Head of caudate nucleus (tissue), 42 donors: Measurements from ENCODE around the gene HIVEP3.
"Not testable (repeated sequence)": the region's sequence is repeated elsewhere in the genome, so short reads cannot be mapped to it uniquely, and the experiment has no call there.

Source experiments
- DNase-seq, 42 donors: peaks; one replicate each; pipeline versions ENCODE4 v3.0.0 to v3.0.0-alpha.2; 2020 to 2021; ENCODE audit warnings: mixed read lengths in 7 of 42
- intact Hi-C: fragments of 100-400 bp; cut with DNase I; formaldehyde crosslinking; loops from one replicate; pipeline ENCODE4 v1.15.0; 2022

Gene HIVEP3

DNA sequence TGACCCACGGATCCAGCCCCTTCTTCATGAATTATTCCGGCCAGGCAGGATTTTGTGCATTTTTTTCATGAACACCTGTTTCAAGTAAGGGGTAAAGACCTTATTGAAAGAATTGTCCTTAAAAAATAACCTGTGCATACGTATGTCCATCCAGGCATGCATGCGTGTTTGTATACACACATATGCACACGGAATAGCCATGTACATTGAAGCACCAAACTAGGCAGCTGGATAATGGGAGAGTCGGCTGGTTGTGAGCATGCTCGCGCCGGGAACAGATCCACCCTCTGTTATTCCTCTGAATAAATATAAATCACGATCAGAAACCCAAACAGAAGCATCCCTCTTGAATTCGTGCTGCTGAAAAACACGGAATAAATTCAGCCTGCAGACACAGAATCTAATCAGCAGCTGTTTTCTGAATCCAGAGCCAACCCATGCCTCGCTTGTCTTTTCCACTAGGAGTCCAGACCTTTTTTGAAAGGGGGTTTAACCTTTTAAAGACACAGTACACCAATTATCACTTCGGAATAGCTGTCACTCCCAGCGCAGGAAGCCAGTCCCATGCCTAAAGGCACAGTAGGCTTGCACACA is at the start of gene HIVEP3:
TSS of gene HIVEP3 (minus strand) at position 473 of the 594 bp plus-strand sequence.
- DNase-seq = peak; percentile 19 to 79 (median 54)
- intact Hi-C loops = no loop called here

DNA sequence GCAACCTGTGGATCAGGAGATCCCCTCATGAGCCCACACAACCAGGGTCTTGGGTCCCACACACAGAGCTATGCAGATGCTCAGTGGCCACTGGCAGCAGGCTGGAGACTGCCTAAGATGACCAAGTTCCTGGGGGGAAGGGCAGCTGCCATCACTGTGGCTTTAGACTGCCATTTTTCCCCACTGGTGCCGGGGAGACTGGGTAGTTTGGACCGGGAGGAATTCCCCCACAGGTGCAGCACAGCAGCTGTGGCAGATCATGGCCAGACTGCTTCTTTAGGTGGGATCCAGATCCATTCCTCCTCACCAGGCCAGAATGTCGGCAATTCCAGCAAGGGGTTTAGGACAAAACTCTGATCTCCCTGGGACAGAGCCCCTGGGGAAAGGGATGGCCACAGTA is 45.7 kb upstream of the HIVEP3 start:
- intact Hi-C loops = no loop called here

DNA sequence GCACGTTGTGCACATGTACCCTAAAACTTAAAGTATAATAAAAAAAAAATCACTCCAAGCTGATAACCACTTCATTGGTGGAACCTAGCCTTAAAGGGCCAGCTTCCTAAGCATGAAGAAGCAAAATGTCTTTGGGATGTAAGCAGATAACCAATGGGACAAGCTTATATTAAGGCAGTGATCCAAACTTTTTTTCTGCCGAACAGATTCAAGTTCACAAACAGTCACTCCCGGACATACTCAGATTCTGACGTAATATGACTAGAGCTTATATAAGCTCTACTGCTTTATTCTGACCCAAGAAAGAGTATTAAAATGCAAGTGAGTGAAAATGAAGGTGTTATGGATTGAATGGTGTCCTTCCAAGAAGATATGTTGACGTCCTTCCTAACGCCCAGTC is 44.9 kb upstream of the HIVEP3 start:
- intact Hi-C loops = no loop called here
- no peak for DNase-seq

More for the DNA sequence above, 45.7 kb upstream of the HIVEP3 start:
- DNase-seq = no peak

DNA sequence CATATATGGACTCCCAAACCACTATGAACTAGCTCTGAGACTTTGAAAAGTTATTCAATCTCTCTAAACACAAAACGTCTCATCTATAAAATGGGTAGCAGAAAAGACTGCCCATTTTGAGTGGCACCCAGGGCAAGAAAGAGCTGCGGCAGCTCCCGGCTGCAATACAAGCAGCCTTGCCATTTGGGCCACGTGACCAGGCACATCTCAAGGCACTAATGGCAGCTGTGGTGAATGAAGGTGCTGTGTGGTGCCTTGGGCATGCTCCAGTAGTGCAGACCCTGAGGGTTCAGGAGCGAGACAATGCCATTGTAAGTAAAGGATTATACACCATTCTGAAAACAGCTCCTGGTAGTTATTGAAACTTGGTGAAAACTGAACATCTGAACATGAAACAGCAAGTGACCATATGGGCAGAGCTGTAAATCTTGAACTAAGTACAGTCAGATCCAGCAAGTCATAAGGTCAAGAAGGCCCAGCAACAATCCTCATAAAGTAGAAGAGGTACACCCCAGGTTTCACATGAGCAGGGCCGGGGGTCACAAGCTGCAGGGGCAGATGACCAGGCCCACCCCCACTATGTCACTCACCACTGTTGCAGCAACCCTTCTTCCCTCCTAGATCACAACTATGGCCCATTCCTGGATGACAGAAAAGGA is 39.4 kb upstream of the HIVEP3 start:
- no peak for DNase-seq
- intact Hi-C loops = no loop called here

DNA sequence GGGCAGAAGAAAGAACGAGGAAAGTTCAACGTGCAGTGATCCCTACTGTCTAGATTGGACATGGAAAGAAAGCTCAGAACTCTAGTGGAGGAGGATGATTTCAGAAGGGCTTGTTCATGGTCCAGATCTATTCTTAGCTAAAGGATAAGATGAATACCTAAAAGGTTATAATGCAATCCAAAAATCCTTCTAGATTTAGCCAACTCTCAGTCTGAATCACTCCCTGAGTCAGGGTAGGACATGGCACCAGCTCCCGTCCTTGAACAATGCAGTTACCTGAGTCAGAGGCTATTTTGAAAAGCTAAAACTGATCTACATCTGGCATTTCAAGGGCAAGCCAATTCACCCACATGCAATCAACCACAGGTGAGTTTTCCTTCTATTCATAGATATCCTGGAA is 38.8 kb upstream of the HIVEP3 start:
- DNase-seq = no peak
- intact Hi-C loops = no loop called here

DNA sequence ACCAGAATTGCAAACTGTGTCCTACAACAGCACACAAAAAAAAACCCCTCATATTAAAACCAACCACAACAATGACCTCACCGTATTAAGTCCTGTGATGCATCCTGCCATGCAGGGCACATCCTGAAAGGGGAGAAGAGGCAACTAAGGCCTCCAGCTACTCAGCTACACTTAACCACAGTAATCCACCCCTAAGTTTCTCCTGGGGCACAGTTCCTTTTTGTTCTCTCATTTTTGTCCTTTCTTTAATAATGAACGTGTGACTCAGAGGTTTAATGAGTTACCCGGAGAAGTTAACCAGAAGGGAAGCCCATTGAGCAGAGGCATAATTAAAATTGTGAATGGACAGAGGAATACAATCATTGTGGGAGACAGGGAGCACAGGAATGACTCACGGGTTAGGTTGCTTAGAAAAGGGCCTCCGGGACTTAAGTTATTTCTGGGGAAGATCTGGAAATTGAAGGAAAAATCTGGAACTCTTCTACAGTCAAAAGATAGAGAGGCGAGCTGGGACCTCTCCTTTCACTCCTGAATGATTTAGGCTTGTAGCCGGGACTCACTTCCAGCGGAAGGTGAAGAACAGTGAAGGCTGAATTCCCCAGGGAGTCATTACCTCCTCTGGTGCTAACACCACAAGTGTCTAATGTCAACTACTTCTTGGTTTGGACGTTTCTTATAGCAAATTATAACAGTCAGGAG is 36.9 kb upstream of the HIVEP3 start:
- peak in 1 of 42 donors; percentile 38 for DNase-seq
- intact Hi-C loops = no loop called here

DNA sequence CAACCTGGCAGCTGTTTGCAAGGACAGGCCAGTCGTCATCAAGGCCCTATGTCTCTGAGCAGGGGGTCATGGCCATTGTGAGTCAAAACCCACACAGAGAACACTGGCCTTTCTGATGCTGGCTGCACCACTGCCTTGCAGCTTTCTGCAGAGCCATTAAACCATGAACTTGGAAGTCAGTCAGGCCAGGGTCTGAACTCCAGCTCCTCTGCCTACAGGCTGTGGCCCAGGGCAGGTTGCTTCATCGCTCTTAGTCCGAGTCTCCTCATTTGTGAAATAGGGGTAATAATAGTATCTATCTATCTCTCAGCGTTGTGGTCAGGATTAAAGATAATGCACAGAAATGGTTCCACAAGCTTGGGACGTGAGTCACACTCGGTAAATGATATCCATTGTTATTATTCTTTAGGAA is 35.8 kb upstream of the HIVEP3 start:
- no peak for DNase-seq
- intact Hi-C loops = no loop called here

DNA sequence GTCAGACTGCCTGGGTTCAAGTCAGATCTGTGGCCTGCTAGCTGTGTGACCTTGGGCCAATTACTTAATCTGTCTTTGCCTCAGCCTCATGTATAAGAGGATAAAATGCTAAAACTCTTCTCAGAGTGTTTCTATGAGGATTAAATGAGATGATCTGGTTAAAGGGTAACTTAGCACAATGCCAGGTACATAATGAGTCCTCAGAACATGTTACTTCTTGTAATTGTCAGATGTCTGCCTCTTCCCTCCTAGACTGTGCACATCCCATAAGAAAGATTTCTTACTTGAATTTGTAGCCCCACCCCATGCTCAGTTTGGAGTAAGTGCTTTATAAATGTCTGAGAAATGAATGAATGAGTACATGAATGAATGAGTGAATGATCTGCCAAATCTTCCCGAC is 34.6 kb upstream of the HIVEP3 start:
- intact Hi-C loops = no loop called here
- DNase-seq = no peak

DNA sequence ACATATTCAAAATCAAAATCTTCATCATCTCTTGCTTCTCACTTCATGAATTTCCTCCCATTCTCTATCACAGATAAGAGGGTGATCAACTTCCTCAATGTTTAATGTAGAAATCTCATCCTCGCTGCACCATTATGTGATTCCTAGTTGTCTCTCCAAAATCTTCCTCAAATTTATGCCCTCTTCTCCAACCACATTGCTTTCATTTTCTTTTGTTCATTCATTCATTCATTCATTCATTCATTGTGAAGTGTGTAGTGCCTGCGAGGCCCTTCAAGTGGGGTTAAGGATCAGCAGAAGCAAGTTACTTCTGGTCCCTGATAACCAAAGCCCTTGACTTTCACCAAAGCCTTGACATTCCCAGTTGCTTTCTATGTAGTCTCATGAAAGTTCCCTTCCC is 33.5 kb upstream of the HIVEP3 start:
- no peak for DNase-seq
- intact Hi-C loops = no loop called here

DNA sequence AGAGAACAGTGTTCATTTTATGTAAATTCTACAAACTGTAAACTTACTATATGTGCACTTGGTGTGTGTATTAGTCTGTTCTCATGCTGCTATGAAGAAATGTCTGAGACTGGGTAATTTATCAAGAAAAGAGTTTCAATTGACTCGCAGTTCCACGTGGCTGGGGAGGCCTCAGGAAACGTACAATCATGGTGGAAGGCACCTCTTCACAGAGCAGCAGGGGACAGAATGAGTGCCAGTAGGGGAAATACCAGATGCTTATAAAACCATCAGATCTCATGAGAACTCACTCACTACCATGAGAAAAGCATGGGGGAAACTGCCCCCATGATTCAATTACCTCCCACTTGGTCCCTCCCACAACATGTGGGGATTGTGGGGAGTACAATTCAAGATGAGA is 32.8 kb upstream of the HIVEP3 start:
- DNase-seq, intact Hi-C loops: not testable (repeated sequence)

DNA sequence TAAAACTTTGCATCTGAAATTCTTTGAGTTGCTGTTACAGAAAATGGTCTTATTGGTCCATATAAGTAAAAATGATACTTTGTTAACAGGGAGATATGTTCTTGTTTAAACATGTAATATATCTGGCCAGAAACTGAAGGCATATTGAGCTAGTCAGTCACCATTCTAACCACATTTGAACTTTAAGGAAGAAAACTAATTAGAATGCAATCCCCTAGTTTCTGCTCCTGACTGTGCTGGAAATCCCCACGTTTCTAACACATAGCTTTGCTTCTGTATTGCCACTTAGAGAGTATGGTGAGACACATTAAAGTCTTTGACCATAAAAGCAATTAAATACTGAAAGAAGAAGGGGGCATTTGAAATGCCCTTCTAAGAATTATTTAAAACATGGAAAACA is 32.1 kb upstream of the HIVEP3 start:
- intact Hi-C loops = no loop called here
- no peak for DNase-seq

DNA sequence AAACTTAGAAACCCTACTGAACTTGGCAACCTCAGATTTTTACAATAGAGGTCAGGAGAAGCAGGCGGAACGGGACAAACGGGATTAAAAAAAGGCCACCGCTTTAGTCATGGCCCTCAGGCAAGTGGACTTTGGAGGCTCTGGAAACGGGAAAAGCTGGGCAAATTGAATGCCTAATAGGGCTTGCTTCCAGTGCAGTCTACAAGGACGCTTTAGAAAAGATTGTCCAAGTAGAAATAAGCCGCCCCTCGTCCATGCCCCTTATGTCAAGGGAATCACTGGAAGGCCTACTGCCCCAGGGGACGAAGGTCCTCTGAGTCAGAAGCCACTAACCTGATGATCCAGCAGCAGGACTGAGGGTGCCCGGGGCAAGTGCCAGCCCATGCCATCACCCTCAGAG is 27.2 kb upstream of the HIVEP3 start:
- intact Hi-C loops, DNase-seq: not testable (repeated sequence)

DNA sequence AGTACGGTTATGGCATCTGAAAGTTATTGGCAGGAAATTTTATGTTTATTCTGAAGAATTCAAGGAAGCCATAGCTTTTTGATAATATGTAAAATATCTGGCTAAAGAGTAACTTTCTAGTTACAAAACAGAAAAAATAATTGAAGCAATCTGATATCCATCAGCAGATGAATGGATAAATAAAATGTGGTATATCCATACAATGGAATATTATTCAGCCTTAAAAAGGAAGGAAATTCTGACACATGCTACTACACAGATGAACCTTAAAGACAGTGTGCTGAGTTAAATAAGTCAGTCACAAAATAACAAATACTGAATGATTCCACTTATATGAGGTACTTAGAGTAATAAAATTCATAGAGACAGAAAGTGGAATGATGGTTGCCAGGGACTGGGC is 25.0 kb upstream of the HIVEP3 start:
- intact Hi-C loops = no loop called here

DNA sequence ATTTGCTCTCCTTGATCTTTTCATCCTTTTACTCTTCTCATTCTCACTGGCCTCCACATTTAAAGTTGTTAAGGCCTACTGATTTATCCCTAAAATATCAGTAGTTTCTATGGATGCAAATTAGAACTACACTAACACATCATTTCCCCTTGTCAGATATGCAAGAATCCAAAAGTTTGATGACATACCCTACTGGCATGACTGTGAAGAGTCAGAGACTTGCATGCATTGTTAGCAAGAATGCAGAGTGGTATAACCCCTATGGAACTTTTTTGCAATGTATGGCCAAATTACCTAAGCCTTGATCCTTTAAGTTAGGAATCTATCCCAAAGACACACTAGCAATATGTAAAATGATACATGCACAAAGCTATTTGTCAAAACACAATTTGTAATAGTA is 23.6 kb upstream of the HIVEP3 start:
- no peak for DNase-seq
- intact Hi-C loops = no loop called here

More for the DNA sequence above, 25.0 kb upstream of the HIVEP3 start:
- no peak for DNase-seq

DNA sequence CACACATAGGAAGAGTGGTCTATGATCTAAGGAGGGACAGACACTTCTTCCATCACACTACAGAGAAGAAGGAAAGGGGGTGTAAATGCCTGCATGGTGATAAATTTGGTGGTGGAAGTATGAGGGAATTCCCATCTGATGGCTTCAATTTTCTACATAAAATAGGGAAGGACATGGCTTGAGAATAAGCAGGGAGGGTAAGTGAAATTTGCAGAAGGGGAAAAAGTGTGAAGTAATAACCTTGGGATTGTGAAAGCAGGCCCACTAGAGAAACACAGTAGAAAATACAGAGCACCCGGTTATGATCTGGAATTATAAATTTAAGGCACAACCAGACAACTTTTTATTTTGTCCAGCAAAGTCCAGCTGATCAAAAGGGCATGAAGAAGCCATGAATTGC is 22.7 kb upstream of the HIVEP3 start:
- intact Hi-C loops = no loop called here
- no peak for DNase-seq

DNA sequence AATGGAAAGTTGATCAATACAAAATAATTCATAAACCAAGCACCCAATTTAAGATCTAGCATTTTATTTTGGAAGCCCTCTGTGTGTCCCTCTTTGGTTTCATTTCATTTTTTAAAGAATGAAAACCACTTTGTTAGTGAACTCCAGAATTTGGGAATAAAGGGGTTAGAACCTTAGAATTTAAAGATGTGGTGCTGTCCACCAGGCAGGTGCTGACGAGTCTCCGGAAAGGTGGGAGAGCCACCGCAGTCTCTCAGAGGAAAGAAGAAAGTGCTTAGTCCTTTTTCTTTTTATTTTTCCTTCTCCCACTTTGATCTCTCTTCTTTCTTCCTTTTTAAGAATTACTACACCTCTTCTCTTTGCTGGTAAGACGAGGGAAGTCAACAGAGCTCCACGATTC is 20.5 kb upstream of the HIVEP3 start:
- intact Hi-C loops = no loop called here
- DNase-seq = no peak

DNA sequence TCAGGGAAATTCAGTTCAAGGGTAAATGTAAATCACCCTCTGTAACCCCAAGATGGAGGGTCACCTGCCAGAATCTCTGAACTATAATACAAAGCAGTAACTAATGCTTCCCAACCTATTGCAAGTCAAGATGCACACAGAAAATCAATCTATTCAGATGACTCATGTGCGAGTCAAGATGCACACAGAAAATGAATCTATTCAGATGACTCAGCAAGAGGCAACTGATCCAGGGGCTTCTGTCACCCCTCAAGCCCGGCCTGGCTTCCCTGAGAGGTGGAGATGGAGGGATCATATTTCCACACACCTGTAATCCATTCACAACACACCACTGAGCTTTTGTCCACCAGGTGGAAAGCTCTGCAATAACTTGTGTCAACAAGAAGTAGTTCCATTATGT is 17.4 kb upstream of the HIVEP3 start:
- no peak for DNase-seq
- intact Hi-C loops = no loop called here

DNA sequence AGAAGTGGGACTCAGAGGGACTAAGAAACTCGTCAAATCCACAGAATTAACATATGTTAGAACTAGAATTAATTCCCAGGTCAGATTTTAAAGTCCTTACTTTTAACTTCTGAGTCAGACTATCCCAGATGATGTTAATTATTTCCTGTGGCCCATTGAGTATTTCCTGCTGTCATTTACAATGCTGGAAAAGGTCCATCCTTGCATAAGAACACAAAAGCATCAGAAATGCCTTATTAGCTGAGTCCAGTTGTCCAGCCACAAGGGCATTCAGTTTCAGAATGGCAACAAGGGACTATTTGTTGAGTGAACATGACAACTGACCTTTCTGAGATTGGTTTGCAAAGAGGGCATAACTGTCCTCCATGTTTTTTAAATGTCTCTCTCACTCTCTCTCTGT is 16.5 kb upstream of the HIVEP3 start:
- DNase-seq = no peak
- intact Hi-C loops = no loop called here

DNA sequence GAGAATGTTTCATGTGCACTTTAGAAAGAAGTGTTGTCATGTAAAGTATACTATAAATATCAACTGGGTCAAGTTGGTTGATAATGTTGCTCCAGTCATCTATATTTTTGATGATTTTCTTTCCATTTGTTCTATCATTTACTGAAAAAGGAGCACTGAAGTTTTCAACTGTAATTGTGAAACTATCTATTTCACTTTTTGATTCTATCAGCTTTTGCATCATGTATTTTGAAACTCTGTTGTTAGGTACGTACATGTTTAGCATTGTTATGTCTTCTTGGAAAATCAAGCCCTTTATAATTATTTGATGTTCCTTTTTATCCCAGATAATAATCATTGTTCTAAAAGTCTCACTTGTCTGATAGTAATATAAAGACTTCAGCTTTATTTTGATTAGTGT is 14.4 kb upstream of the HIVEP3 start:
- DNase-seq = no peak
- intact Hi-C loops = no loop called here

DNA sequence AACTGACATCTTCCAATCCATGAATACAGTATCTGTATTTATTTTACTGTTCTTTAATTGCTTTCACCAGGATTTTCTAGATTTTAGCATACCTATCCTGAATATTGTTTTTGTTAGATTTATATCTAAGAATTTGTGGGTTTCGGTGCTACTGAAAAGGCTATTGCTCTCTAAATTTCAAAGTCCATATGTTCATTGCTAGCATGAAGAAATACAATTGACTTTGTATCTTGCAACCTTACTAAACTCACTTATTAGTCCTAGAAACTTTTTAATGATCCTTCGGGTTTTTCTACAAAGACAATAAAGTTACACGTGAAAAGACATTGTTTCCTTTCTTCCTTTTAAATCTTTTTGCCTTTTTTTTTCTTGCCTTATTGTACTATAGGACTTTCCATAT is 12.9 kb upstream of the HIVEP3 start:
- DNase-seq = no peak
- intact Hi-C loops = no loop called here

DNA sequence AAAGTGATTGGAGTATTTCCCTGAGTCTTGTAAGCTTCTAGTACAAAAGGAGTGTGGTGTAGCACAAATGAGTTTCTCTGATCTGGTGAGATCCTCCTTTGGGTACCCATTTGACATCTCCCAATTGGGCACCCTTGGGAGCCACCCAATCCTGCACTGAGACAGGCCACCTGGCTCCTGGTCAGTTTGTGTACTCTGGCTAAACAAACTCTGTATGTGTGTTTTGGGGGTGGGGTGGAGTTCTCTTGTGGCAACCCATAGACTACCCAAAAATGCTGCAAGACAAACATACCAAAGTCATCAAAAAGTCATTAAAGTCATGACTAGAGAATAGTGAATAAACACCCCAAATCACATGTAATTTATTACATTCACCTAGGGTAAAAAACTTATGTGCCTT is 8.4 kb upstream of the HIVEP3 start:
- DNase-seq = no peak
- intact Hi-C loops = loop anchor here (10.0 kb wide), 1 partner anchor 108 kb away; no protein-coding TSS in a partner anchor
